Measurements from ENCODE around the gene ERC1.

GRCh38 chr12:1436015-1436414 lies 445.0 kb downstream of the ERC1 start:
- TF ChIP-seq, protein P1, sequence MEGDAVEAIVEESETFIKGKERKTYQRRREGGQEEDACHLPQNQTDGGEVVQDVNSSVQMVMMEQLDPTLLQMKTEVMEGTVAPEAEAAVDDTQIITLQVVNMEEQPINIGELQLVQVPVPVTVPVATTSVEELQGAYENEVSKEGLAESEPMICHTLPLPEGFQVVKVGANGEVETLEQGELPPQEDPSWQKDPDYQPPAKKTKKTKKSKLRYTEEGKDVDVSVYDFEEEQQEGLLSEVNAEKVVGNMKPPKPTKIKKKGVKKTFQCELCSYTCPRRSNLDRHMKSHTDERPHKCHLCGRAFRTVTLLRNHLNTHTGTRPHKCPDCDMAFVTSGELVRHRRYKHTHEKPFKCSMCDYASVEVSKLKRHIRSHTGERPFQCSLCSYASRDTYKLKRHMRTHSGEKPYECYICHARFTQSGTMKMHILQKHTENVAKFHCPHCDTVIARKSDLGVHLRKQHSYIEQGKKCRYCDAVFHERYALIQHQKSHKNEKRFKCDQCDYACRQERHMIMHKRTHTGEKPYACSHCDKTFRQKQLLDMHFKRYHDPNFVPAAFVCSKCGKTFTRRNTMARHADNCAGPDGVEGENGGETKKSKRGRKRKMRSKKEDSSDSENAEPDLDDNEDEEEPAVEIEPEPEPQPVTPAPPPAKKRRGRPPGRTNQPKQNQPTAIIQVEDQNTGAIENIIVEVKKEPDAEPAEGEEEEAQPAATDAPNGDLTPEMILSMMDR (IDR thresholded peaks at IDR 0.05; ENCODE audit: low read depth, low read length, poor library complexity, severe bottlenecking) = no peak
- TF ChIP-seq EZH2phosphoT487 (IDR thresholded peaks at IDR 0.05; ENCODE audit: borderline replicate concordance, low read length) = no peak

All from DOHH2 (cell line).